ENCODE measurements around the gene SORCS3.

SORCS3 gene

DNA sequence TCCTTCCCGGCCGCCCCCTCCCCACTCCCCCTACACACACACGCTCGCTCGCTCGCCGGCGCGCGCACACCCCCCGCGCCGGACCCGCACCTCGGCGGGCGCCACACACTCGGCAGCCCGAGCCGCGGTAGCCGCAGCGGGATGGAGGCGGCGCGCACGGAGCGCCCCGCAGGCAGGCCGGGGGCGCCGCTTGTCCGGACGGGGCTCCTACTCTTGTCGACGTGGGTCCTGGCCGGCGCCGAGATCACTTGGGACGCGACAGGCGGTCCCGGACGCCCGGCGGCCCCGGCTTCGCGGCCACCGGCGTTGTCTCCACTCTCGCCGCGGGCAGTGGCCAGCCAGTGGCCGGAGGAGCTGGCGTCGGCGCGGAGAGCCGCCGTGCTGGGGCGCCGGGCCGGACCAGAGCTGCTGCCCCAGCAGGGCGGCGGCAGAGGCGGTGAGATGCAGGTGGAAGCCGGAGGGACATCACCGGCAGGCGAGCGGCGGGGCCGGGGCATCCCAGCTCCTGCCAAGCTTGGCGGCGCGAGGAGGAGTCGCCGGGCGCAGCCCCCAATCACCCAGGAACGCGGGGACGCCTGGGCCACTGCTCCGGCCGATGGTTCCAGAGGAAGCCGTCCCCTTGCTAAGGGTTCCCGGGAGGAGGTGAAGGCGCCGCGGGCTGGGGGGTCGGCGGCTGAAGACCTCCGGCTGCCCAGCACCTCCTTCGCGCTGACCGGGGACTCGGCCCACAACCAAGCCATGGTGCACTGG is at the start of gene SORCS3:
Gene SORCS3 (plus strand): TSS at position 104 of the 750 bp plus-strand sequence.
- Mint-ChIP-seq H3K27me3 (peaks cover 75% of the 10 kb centered on the region), H3K4me3 (no peak within 1 kb of the TSS), H3K9me3 (no peaks in the 10 kb centered on the region), H3K27ac (no peak within 1 kb of the TSS), H3K36me3 (ENCODE audit: low read depth) (no peaks in the 10 kb centered on the region), H3K4me1 (ENCODE audit: low read depth) (peaks cover 6% of the 10 kb centered on the region)

DNA sequence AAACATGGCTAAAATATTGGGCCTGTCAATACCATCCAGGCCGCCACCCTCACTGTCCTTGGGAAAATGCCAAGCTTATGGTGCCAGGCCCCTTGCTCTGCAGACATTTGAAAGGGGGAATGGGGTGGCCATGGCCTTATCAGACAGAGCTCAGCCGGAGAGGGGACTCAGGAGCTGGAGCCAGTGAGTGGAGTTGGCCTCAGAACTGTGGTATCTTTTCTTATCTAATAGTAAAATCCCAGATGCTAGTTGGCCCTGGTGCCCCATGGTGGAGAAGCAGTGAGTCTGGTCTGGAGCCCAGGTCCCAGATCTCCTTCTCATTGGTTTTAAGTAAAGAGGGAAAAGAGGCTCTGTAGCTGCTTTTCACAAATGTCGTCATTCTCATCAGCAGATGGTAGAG is 49.6 kb upstream of the SORCS3 start:
- H3K27me3 Mint-ChIP-seq: peaks cover 4% of the 10 kb centered on the region
- no peaks in the 10 kb centered on the region for H3K36me3 Mint-ChIP-seq (ENCODE audit: low read depth)
- H3K9me3 Mint-ChIP-seq: no peaks in the 10 kb centered on the region
- no peak overlapping the region for H3K4me3 Mint-ChIP-seq
- no peak overlapping the region for H3K27ac Mint-ChIP-seq
- peaks cover 12% of the 10 kb centered on the region for H3K4me1 Mint-ChIP-seq (ENCODE audit: low read depth)

DNA sequence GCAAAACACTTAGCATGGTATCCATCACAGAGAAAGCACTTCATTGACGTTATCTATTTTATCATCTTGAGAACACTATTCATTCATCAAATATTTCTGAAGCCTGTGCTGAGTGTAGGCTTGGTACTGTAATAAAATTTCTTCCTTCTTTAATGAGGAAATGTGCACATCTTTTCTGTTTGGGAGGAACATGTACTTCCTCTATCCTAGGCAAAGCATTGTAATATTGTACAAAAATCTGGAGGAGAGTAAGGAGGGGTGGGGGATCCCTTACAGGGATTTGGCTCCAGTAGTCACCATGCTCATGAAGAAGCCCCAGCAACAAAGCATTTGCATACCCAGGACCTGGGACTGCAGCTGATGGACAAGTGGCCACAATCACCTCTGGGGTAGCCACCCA is 39.9 kb upstream of the SORCS3 start:
- H3K27ac Mint-ChIP-seq: no peak overlapping the region

DNA sequence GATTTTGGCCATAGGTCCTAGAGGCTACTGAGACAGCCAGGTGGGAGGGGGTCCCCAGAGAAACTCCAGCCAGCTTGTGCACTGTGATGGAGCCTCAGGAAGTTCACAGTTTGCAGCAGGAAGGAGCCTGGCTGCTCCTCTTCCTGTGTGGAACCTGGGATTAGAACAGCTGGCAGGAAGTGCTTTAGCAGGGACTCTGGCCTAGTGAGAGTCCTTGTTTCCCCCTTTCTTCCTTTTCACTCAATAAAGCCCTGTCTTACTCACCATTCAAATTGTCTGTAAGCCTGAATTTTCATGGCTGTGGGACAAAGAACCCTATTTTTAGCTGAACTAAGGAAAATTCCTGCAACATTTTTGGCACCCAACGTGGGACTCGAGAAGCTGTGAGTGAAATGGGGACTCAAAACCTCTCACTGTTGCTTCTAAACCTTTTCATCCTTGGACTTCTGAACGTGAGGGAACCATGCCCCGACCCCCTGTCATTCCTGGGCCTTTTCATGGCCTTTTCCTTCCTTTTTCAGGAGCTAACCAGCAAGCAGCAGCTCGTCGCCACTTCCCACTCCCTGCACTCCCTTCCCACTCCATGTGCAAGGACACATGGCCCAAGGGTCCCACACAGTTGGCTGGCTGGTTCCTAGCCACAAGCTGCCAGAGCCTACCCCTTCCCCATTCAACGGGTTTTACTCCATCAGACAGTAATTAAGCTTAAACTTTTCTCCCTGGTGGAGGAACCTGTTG is 32.8 kb upstream of the SORCS3 start:
- Mint-ChIP-seq H3K27me3 (peaks cover 10% of the 10 kb centered on the region), H3K9me3 (peaks cover 13% of the 10 kb centered on the region)

More for the DNA sequence above, 39.9 kb upstream of the SORCS3 start:
- H3K4me3 Mint-ChIP-seq: no peak overlapping the region
- no peaks in the 10 kb centered on the region for H3K9me3 Mint-ChIP-seq
- no peaks in the 10 kb centered on the region for H3K36me3 Mint-ChIP-seq (ENCODE audit: low read depth)
- no peaks in the 10 kb centered on the region for H3K4me1 Mint-ChIP-seq (ENCODE audit: low read depth)
- peaks cover 11% of the 10 kb centered on the region for H3K27me3 Mint-ChIP-seq

DNA sequence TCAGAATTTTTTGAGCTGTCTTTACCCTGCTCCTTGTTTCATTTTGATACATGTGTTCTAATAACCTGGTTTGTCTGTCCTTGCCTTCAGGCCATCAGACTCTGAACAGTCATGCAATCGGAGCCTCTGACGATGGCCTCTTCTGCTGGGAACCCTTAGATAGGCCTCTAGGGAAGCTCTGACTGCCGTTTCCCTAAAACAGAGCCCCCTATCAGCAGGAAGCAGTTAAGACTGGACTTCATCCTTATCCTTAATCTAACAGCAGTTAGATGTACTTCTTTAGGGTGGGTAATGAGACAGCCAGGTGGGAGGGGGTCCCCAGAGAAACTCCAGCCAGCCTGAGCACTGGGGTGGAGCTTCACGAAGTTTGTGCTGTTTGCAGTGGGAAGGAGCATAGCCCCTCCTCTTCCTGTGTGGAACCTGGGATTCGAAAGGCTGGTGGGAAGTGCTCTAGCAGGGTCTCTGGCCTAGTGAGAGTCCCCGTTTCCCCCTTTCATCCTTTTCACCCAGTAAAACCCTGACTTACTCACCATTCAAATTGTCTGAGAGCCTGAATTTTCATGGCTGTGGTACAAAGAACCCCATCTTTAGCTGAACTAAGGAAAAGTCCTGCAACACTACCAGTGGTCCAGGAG is 28.4 kb upstream of the SORCS3 start:
- peaks cover 11% of the 10 kb centered on the region for H3K27me3 Mint-ChIP-seq
- no peaks in the 10 kb centered on the region for H3K4me1 Mint-ChIP-seq (ENCODE audit: low read depth)
- no peak overlapping the region for H3K27ac Mint-ChIP-seq
- no peaks in the 10 kb centered on the region for H3K36me3 Mint-ChIP-seq (ENCODE audit: low read depth)
- no peak overlapping the region for H3K4me3 Mint-ChIP-seq
- peaks cover 13% of the 10 kb centered on the region for H3K9me3 Mint-ChIP-seq

More for the DNA sequence above, 32.8 kb upstream of the SORCS3 start:
- H3K27ac Mint-ChIP-seq: no peak overlapping the region
- H3K4me3 Mint-ChIP-seq: no peak overlapping the region
- H3K4me1 Mint-ChIP-seq (ENCODE audit: low read depth): no peaks in the 10 kb centered on the region
- no peaks in the 10 kb centered on the region for H3K36me3 Mint-ChIP-seq (ENCODE audit: low read depth)

DNA sequence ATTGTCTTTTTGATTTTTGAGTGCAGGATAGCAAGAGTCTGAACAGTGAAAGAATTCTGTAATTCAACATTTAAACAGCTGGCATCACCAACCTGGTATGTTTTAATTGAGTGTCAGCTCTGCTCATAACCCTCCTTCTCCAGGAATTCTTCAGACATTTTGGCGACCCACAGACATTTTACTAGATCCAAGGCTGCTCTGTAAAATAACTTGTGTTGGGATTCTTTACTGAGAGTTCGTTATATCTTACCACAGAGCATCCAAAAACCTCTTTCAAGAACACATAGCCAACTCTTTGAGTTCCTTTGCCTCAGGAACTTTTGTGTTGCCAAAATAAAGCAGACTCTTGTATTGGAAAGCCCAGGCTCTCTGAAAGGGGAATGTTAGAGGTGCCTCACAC is 27.7 kb upstream of the SORCS3 start:
- H3K4me3 Mint-ChIP-seq: no peak overlapping the region
- H3K27ac Mint-ChIP-seq: no peak overlapping the region
- H3K36me3 Mint-ChIP-seq (ENCODE audit: low read depth): no peaks in the 10 kb centered on the region
- H3K4me1 Mint-ChIP-seq (ENCODE audit: low read depth): no peaks in the 10 kb centered on the region
- H3K27me3 Mint-ChIP-seq: peaks cover 12% of the 10 kb centered on the region
- peaks cover 13% of the 10 kb centered on the region for H3K9me3 Mint-ChIP-seq

DNA sequence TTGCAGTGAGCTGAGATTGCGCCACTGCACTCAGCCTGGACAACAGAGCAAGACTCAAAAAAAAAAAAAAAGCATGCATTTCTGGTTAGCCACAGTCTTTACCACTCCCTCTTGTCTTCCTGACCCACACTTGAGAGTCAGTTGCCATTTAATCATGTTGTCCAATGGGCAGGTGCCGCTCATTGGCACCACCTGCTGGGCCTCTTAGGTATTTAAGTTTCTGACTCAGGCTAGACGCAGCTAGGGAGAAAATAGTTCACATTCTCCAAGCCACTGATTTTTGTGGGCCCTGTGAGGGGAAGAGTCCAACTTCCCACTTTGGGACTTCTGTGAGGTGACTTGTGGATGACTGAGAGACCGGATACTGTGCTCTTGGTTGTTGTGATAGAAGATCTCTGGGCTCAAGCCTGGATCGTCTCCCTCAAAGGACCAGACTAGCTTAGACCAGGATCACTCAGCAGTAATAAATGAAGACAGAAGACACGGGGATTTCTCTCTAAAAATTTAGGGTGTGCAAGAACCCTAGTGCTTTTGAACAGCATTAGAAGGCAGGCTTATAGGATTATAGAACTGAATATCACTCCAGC is 26.8 kb upstream of the SORCS3 start:
- no peak overlapping the region for H3K27ac Mint-ChIP-seq
- H3K9me3 Mint-ChIP-seq: peaks cover 6% of the 10 kb centered on the region
- H3K4me3 Mint-ChIP-seq: no peak overlapping the region
- peaks cover 15% of the 10 kb centered on the region for H3K27me3 Mint-ChIP-seq
- no peaks in the 10 kb centered on the region for H3K4me1 Mint-ChIP-seq (ENCODE audit: low read depth)
- no peaks in the 10 kb centered on the region for H3K36me3 Mint-ChIP-seq (ENCODE audit: low read depth)

DNA sequence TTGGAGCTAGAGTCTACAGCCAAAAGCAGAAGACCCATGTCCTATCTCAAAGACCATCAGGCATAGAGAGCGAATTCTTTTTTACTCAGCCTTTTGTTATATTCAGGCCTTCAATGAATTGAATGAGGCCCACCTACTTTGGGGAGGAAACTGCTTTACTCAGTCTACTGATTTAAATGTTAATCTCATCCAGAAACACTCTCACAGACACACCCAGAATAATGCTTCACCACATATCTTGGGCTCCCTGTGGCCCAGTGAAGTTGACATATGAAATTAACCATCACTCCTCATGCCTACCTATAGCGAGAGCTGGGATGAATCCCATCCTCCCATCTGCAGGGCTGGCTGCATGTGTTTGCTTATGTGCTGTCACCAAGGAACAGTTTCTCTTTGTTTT is 26.0 kb upstream of the SORCS3 start:
- Mint-ChIP-seq H3K4me1 (ENCODE audit: low read depth) (no peaks in the 10 kb centered on the region), H3K27me3 (peaks cover 16% of the 10 kb centered on the region), H3K9me3 (peaks cover under 1% of the 10 kb centered on the region), H3K36me3 (ENCODE audit: low read depth) (no peaks in the 10 kb centered on the region), H3K4me3 (no peak overlapping the region), H3K27ac (no peak overlapping the region)

DNA sequence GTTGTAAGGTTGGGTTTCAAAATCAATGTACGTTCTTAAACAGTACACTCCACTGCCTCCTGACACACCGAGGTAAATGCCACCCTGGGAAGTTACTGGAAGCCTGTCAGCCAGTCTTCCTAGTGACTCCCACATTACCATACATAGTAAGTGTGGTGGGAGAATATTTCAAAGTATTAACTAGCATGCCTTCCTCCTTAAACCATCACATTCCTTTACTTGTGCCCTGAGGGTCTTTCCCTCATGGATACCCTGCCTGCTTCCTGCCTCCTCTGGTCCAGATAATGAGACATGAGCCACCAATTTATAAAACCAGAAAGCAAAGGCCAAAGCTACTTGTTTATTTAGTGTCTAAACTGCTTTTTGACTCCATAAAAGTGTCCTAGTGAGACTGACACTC is 23.3 kb upstream of the SORCS3 start:
- H3K27ac Mint-ChIP-seq: no peak overlapping the region
- no peaks in the 10 kb centered on the region for H3K36me3 Mint-ChIP-seq (ENCODE audit: low read depth)
- H3K4me1 Mint-ChIP-seq (ENCODE audit: low read depth): no peaks in the 10 kb centered on the region
- no peaks in the 10 kb centered on the region for H3K9me3 Mint-ChIP-seq
- H3K27me3 Mint-ChIP-seq: peaks cover 21% of the 10 kb centered on the region
- H3K4me3 Mint-ChIP-seq: no peak overlapping the region

DNA sequence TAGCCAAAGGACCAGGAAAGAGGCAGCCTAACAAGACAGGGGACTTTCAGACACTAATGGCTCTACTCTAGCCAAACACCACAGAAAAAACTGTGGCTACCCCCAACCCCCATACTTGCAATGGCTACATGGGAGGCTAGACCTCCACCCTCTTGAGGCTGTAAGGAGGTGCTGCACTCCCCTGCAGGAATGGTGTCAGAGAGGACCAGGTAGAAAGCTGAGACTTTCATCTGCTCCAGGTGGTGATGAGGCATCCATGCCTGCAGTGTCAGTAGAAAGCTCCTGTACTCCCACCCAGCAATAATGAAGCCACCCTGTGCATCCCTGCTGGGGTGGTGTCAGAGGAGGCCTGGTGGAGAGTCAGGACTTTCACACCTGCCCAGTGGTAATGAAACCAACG is 18.9 kb upstream of the SORCS3 start:
- Mint-ChIP-seq H3K36me3 (ENCODE audit: low read depth) (no peaks in the 10 kb centered on the region), H3K9me3 (no peaks in the 10 kb centered on the region), H3K27me3 (peaks cover 49% of the 10 kb centered on the region), H3K4me1 (ENCODE audit: low read depth) (no peaks in the 10 kb centered on the region), H3K27ac (no peak overlapping the region), H3K4me3 (no peak overlapping the region)

DNA sequence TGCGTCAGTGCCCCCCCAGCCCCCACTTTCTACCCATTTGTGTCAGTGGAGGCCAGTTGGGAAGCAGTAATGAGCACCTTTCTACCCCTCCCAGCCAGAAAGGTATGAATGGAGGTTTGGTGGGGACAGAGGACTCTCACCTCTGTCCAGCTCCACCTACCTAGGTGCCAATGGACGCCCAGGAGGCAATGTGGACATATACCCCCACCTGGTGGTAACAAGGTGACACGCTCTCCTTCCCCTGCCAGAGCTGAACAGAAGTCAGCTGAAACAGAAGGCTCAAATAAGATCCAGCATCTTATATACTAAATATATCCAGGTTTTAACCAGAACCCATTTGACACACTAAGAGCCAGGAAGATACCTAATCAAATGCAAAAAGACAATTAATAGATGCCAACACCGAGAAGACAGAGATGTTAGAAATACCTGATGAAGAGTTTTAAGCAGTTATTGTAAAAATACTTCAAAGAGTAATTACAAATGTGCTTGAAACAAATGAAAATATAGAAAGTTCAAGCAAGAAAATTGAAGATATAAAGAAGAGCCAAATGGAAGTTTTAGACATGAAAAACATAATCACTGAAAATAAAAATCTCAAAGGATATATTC is 18.4 kb upstream of the SORCS3 start:
- Mint-ChIP-seq H3K36me3 (ENCODE audit: low read depth) (no peaks in the 10 kb centered on the region), H3K27me3 (peaks cover 49% of the 10 kb centered on the region), H3K4me1 (ENCODE audit: low read depth) (no peaks in the 10 kb centered on the region), H3K4me3 (no peak overlapping the region), H3K27ac (no peak overlapping the region), H3K9me3 (no peaks in the 10 kb centered on the region)

DNA sequence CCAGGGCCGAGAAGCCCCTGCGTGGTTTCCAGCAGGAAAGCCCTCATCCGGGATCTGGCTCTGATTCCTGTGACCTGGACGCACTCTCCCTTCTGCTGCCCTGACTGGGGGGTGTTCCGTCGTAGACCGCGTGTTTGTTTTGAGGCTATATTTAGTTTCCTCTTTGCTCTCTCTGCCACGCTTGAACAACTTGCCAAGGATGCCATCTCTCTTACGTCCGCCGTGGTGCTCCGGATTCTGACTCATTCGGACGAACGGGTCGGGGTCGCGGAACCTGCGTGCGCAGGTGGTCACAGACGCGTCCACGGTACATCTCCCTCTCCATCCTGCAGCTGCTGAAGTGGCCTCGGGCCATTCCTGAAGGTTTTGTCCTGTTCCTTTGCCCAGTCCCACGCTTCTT is 10.4 kb upstream of the SORCS3 start:
- Mint-ChIP-seq H3K4me1 (ENCODE audit: low read depth) (no peaks in the 10 kb centered on the region), H3K27ac (no peak overlapping the region)

DNA sequence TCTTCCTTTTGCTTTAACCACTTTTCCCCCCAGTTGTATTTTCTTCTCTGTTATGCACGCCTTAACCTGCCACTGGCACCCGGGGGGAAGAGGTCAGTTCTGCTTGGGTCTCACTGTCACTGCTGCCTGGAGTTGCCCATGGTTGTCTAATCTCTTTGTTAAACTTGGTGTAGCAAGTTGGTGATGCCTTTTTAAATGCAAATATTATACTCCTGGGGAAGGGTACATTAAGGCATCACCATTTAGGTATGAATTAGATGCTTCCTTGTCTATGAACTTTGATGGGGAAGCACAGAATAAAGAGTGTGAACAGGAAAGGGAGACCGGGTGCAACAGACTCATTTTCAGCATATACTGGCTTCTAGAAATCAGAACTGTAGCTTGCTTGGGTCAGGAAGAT is 9.1 kb upstream of the SORCS3 start:
- Mint-ChIP-seq H3K36me3 (ENCODE audit: low read depth) (no peaks in the 10 kb centered on the region), H3K4me1 (ENCODE audit: low read depth) (no peaks in the 10 kb centered on the region), H3K4me3 (no peak overlapping the region), H3K9me3 (no peaks in the 10 kb centered on the region), H3K27ac (no peak overlapping the region), H3K27me3 (peaks cover 55% of the 10 kb centered on the region)

More for the DNA sequence above, 10.4 kb upstream of the SORCS3 start:
- Mint-ChIP-seq H3K4me3 (no peak overlapping the region), H3K27me3 (peaks cover 58% of the 10 kb centered on the region), H3K36me3 (ENCODE audit: low read depth) (no peaks in the 10 kb centered on the region), H3K9me3 (no peaks in the 10 kb centered on the region)

DNA sequence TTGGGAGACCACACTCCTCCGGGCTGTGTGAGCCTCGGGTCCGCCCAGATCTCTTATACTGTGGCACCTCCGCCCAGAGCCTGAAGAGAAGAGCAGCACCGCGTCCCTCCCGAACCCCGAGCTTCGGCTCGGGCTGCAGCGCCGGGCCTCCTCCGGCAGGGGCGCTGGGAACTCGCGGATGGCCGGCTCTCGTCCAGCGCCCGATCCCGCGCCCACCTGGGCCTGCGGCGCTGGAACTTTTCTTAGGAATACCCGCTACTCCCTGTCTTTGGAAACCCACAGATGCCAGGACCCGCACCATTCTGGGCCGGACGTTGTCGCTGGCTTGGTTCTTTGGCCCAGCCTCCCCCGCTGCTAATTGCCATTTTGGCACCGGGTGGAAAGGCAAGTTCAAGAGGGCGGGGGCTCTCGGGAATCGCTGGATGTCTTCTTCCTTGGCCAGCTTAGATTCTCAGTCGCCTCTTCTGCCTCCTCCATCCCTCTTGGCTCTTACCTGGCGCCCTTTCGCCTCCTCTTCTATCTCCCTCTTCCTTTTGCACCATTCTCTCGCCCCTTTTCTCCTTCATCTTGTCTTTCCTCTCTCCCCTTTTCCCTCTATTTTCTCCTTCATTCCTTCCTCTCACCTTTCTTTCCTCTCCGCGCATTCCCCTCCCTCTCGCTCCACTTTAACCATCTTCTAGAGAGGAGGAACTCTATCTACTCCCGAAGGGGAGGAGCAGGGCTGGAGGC is 2.1 kb upstream of the SORCS3 start:
- Mint-ChIP-seq H3K36me3 (ENCODE audit: low read depth) (no peaks in the 10 kb centered on the region), H3K4me3 (no peak overlapping the region), H3K4me1 (ENCODE audit: low read depth) (peaks cover 6% of the 10 kb centered on the region), H3K27me3 (peaks cover 66% of the 10 kb centered on the region), H3K9me3 (no peaks in the 10 kb centered on the region), H3K27ac (no peak overlapping the region)
